GM21717 (cell line): ENCODE measurements around the gene ZNF469.

Experiments
- ATAC-seq: cut with Tn5 transposase; IDR thresholded peaks from one replicate; pipeline ENCODE4 v1.9.1; 2021; ENCODE audit warnings: mild to moderate bottlenecking, moderate library complexity; ENCODE audit not compliant: unreplicated experiment

The ZNF469 gene

DNA sequence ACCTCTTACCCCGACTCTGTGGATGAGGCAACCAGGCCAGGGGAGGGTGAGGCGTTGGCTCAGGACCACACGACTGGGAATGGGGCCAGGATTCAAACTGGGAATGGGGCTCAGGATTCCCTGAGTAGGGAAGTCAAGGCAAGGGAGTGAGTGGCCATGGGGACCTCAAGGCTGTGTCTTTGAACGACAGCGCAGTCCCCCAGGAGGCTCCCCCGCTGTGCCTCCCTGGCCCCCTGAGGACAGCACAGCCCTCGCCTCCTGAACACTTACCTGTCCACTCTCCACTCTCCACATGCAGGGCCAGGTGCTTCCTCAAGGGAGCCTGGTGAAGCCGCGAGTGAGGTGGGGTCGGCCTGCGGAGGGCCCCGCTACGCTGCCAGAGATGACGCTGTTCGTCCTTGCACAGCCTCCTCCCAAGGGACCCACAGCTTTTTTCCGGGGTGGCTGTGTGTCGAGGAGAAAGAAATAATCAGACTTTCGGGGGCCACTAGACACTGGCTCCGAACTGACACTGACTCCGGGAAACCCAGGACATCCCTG lies 6.9 kb downstream of the ZNF469 start:
- ATAC-seq: no peak

- no peak for ATAC-seq
These were observed 7.5 kb downstream of the ZNF469 start for GRCh38 chr16:88390265-88390664.

- no peak for ATAC-seq
These were observed 8.0 kb downstream of the ZNF469 start for GRCh38 chr16:88390735-88391134.

DNA sequence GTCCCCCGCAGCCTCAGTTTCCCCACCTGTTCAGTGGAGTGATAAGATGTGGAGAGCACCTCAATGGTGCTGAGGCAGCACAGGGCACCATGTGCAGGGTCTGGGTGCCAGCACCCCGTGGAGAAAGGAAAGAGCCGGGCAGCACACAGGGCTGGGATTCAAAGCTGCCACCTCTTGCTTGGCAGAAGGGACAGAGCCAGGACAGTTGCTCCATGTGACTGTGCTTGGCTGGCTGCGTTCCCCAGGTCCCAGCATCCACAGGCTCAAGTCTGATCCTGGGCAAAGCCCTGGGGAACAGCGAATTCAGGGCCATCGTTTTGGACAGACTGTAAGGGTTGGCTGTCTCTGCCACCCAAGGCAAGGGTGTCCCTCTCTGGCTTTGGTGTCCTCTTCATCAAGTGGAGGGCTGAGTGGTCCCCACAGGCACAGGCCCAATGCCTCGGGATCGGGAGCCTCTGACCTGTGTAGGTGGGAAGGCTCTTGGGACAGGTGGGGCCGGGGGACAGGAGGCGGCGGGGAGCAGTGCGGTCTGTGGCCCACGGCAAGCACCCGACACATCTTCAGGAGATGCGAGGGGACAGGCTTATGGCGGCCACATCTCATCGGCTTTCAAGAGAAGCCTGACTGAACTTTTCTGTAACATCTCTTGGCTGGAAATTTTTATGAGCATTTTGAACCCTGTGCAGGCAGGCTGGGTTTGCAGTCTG lies 8.5 kb downstream of the ZNF469 start:
- ATAC-seq: no peak

- ATAC-seq: no peak
These were observed 9.4 kb downstream of the ZNF469 start for GRCh38 chr16:88392111-88392510.

DNA sequence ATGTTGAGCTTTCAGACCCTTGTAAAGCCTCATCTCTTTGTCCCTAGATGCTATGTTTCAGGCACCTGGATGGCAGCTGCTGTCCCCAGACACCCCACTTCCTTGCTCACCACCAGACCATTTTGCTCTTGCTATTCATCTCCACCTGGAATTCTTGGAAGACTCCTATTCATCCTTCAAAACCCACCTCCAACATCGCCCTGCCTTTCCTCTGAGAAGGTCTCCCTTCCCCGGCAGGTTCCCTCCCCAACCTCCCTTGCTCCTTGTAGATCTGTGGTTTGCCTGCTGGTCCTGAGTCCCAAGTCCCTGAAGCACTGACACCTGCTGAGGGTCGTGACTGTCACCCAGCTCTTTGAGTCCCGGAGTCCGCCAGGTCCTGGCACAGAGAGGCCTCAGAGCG lies 9.9 kb downstream of the ZNF469 start:
- no peak for ATAC-seq

DNA sequence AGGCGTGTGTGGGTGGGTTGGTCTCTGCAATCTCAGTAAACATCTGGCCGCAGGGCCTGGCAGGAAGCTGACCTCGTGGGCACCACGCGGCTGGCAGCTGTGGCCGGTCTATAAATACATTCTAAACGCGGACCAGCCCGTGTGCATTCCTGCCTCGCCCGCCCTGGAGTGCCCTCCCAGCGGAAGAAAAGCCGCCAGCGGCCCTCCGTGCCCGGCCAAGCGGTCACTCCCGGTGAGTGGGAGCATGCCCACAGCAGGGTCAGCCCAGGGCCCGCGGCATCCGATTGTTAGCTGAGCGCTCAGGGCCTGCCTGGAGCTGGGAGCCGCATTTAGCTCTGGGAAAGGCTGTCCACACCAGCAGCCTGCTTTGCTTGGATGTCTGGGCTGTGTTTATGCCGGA lies 10.3 kb downstream of the ZNF469 start:
- ATAC-seq: no peak

GRCh38 chr16:88393571-88393970 lies 10.8 kb downstream of the ZNF469 start:
- ATAC-seq: no peak

GRCh38 chr16:88394426-88394825 lies 11.7 kb downstream of the ZNF469 start:
- ATAC-seq: no peak

GRCh38 chr16:88395669-88396584 lies 13.2 kb downstream of the ZNF469 start:
- ATAC-seq: no peak

GRCh38 chr16:88398170-88398873 lies 15.6 kb downstream of the ZNF469 start:
- no peak for ATAC-seq

GRCh38 chr16:88398874-88399178 lies 16.1 kb downstream of the ZNF469 start:
- ATAC-seq: no peak

GRCh38 chr16:88400186-88400585 lies 17.4 kb downstream of the ZNF469 start:
- no peak for ATAC-seq

DNA sequence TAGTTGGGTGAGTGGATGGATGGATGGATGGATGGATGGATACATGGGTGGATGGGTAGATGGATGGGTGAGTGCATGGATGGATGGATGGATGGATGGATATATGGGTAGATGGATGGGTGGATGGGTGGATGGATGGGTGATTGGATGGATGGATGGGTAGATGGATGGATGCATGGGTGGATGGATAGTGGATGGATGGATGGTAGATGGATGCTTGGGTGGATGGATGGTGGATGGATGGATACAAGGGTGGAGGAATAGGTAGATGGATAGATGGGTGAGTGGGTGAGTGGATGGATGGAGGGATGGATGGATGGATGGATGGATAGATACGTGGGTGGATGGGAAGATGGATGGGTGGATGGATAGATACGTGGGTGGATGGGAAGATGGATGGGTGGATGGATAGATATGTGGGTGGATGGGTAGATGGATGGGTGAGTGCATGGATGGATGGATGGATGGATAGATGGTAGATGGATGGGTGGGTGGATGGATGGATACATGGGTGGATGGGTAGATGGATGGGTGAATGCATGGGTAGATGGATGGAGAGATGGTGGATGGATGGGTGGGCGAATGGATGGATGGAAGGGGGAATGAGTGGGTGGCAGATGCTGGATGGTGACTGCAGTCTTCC lies 19.0 kb downstream of the ZNF469 start:
- ATAC-seq: no peak

- ATAC-seq: no peak
These were observed 19.9 kb downstream of the ZNF469 start for GRCh38 chr16:88402551-88403240.

DNA sequence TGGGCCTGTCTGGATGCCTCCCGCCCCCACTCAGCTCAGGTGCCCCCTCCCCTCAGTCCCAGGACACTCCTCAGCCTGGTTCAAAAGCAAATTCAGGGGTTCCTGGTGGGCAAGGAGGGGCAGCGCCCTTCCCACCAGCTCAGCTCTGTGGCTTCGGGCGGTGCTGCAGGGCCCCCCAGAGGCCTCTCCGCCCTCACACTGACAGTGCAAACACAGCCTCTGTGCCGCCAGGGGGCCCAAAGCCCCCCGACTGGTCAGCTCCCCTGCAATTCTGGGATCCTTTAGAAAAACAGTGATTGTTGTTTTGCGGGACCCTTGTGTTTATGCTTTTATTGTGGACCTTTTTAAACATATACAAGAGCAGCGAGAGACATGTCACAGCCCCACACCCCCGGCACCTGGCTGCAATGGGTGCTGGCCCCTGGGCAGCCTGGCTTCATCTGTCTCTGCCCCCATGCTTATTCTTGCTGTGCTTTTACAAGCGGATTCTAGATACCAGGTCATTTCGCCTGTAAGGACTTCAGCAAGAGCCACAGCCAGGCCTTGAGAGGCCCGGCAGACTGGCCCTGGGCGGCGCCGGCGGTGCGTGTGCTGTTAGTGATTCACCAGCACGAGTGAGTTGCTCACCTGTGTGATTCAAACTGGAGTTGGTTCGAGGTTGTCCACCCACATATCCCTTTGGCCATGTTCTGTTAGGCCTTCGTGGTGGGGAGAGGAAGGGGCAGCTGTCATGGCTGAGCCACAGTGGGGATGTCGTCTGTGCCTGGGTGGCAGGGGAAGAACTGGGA lies 21.2 kb downstream of the ZNF469 start:
- ATAC-seq: no peak

- no peak for ATAC-seq
These were observed 22.0 kb downstream of the ZNF469 start for GRCh38 chr16:88404769-88405168.

GRCh38 chr16:88405216-88406060 lies 22.7 kb downstream of the ZNF469 start:
- ATAC-seq: no peak
